Stomach (tissue), 4 donors: ENCODE results near the gene TBC1D16.

Experiments
- EP300 ChIP-seq: sonication (generic); formaldehyde crosslinking; IDR thresholded peaks from one replicate; pipeline ENCODE4 v1.6.1; 2017; ENCODE audit warnings: antibody characterized with exemption
- POLR2A ChIP-seq, 4 donors: fragments of 450-650 bp; IDR thresholded peaks; one replicate each; pipeline ENCODE4 v1.6.1; 2016; ENCODE audit warnings: antibody characterized with exemption in 4 of 4, control low read depth in 2 of 4, mild to moderate bottlenecking in 1 of 4, moderate library complexity in 1 of 4
- TF ChIP-seq, protein P1 (sequence below), 7 experiments: fragments of 450-650 bp in 4 of 7; fragments of 200-600 bp in 3 of 7; sonication (generic) in 3 of 7; IDR thresholded peaks; one replicate each; pipeline ENCODE4 v1.5.1; 2016 to 2019; ENCODE audit warnings: antibody characterized with exemption in 7 of 7, control low read depth in 2 of 7, mild to moderate bottlenecking in 1 of 7

DNA sequence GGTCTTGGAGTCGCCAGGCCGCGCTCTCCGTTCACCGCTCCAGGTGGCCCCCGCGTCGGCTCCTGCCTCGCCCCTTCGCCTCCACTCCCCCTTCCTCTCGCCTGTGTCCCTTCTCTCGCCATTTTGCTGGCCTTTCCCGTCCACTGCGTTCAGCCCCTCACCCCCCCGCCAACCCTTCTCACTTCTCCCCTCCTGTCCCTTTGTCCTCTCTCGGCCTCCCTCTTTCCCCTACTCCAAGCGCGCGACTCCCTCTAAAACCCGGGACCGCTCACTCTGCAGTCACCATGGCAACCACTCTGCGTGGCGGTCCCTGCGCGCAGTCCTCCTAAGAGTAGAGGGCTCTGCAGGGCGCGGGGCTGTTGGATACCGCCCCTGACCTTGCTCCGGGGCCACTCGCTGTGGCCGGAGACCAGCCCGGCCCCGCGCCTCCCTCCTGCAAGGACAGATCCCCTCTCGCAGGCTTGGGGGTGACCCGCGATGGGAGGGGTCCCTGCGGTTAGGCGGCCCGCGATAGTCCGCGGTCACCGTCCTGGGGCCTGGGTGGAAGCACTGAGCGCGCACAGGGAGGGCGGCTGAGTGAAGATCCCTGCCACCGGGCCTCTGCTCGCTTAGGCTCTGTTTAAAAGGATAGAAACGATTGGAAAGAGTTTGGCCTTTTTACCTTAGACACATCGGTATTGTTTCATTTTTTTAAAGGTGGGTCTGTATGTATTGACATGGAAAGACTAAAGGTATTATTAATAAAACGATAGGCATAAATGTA lies 1.2 kb upstream of the TBC1D16 start:
- TF ChIP-seq, protein P1, sequence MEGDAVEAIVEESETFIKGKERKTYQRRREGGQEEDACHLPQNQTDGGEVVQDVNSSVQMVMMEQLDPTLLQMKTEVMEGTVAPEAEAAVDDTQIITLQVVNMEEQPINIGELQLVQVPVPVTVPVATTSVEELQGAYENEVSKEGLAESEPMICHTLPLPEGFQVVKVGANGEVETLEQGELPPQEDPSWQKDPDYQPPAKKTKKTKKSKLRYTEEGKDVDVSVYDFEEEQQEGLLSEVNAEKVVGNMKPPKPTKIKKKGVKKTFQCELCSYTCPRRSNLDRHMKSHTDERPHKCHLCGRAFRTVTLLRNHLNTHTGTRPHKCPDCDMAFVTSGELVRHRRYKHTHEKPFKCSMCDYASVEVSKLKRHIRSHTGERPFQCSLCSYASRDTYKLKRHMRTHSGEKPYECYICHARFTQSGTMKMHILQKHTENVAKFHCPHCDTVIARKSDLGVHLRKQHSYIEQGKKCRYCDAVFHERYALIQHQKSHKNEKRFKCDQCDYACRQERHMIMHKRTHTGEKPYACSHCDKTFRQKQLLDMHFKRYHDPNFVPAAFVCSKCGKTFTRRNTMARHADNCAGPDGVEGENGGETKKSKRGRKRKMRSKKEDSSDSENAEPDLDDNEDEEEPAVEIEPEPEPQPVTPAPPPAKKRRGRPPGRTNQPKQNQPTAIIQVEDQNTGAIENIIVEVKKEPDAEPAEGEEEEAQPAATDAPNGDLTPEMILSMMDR (IDR thresholded peaks at IDR 0.05): no peak
- TF ChIP-seq POLR2A (IDR thresholded peaks at IDR 0.05): no peak
- TF ChIP-seq EP300: no peak
